ENCODE results near the gene COQ10B.

DNA sequence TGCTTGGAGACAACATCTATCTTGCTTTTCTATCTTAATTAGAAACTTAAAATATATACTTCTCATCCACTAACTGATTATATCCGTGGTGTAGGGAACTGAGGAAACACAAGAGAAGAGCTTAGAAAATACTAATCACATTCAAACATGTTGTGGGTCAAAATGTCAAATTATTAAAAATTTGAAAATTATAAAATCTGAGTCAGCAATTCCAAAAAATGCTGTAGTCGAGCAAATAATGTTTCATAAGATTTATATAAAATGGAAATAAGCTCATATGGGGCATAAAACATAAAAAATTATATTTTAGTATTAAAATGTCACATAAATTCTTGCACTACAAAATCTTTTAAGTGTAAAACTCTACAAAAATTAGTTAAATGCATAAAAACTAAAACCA lies 47.8 kb upstream of the COQ10B start:
- no peak for TF ChIP-seq CTCF (conservative IDR thresholded peaks at IDR 0.05; ENCODE audit: low read depth, low read length)
- no peak for TF ChIP-seq EZH2 (IDR thresholded peaks at IDR 0.05; ENCODE audit: low read length, unreplicated experiment)
